Neural progenitor cell (in vitro differentiated cells): ENCODE measurements around the gene SIX5. TPM values are rescaled to one million over a fixed set of nuclear protein-coding genes. Genes with fewer than 3 reads are reported as not detected.
A peak's percentile ranks its signal among the peaks of the same experiment; 100 is the strongest.
"Not testable (repeated sequence)": the region's sequence is repeated elsewhere in the genome, so short reads cannot be mapped to it uniquely, and the experiment has no call there.

Experiments
- DNase-seq: peaks from one replicate; pipeline ENCODE4 v3.0.0-alpha.2; 2016; ENCODE audit warnings: low spot score
- H2AFZ ChIP-seq: fragments of 200-600 bp; sonication (generic); replicated peaks from 2 replicates; pipeline ENCODE4 v1.6.1; 2016; ENCODE audit warnings: antibody characterized with exemption
- H3F3A ChIP-seq: fragments of 200-600 bp; sonication (generic); 2 replicates; pipeline ENCODE4 v1.6.1; 2016; ENCODE audit warnings: antibody characterized with exemption, low read depth
- H3K27ac ChIP-seq: fragments of 200-600 bp; sonication (generic); 2 replicates; pipeline ENCODE4 v1.5.1; 2016; ENCODE audit warnings: mild to moderate bottlenecking
- H3K27me3 ChIP-seq: fragments of 200-600 bp; sonication (generic); 2 replicates; pipeline ENCODE4 v1.6.1; 2016; ENCODE audit warnings: mild to moderate bottlenecking, moderate library complexity
- H3K36me3 ChIP-seq: fragments of 200-600 bp; sonication (generic); 2 replicates; pipeline ENCODE4 v1.5.1; 2016
- H3K4me1 ChIP-seq: fragments of 200-600 bp; sonication (generic); 2 replicates; pipeline ENCODE4 v1.6.1; 2016; ENCODE audit warnings: mixed run types
- H3K4me2 ChIP-seq: fragments of 200-600 bp; sonication (generic); 2 replicates; pipeline ENCODE4 v1.6.1; 2016
- H3K4me3 ChIP-seq: fragments of 200-600 bp; sonication (generic); 2 replicates; pipeline ENCODE4 v1.5.1; 2016
- H3K79me2 ChIP-seq: fragments of 200-600 bp; sonication (generic); 2 replicates; pipeline ENCODE4 v1.6.1; 2016; ENCODE audit warnings: low read depth
- H3K9ac ChIP-seq: fragments of 200-600 bp; sonication (generic); 2 replicates; pipeline ENCODE4 v1.6.1; 2016
- H3K9me3 ChIP-seq: fragments of 200-600 bp; sonication (generic); 2 replicates; pipeline ENCODE4 v1.5.1; 2016; ENCODE audit warnings: low read depth
- H4K20me1 ChIP-seq: fragments of 200-600 bp; sonication (generic); 2 replicates; pipeline ENCODE4 v1.6.1; 2016; ENCODE audit warnings: low read depth
- H3K27ac Mint-ChIP-seq: 3 replicates; pipeline ENCODE4 v1.8.0; 2021; ENCODE audit warnings: mixed read lengths
- H3K27me3 Mint-ChIP-seq: 2 replicates; pipeline ENCODE4 v1.8.0; 2022; ENCODE audit warnings: low read depth, mild to moderate bottlenecking, inconsistent platforms, moderate library complexity, mixed read lengths; ENCODE audit not compliant: insufficient read depth
- H3K36me3 Mint-ChIP-seq: 3 replicates; pipeline ENCODE4 v1.8.0; 2021; ENCODE audit warnings: mixed read lengths
- H3K4me1 Mint-ChIP-seq: 3 replicates; pipeline ENCODE4 v1.8.0; 2021; ENCODE audit warnings: mixed read lengths
- H3K4me3 Mint-ChIP-seq: 3 replicates; pipeline ENCODE4 v1.8.0; 2021; ENCODE audit warnings: mild to moderate bottlenecking, moderate library complexity, mixed read lengths
- H3K9me3 Mint-ChIP-seq: 3 replicates; pipeline ENCODE4 v1.8.0; 2020; ENCODE audit warnings: mixed read lengths
- CTCF ChIP-seq: fragments of 200-600 bp; sonication (generic); IDR thresholded peaks from 2 replicates; pipeline ENCODE4 v1.5.1; 2017; ENCODE audit warnings: antibody characterized with exemption, mild to moderate bottlenecking
- EZH2 ChIP-seq: fragments of 200-600 bp; sonication (generic); IDR thresholded peaks from 2 replicates; pipeline ENCODE4 v1.6.1; 2017; ENCODE audit warnings: antibody characterized with exemption, mild to moderate bottlenecking, moderate library complexity
- EZH2phosphoT487 ChIP-seq: fragments of 200-600 bp; sonication (generic); IDR thresholded peaks from 2 replicates; pipeline ENCODE4 v1.6.1; 2017; ENCODE audit warnings: antibody characterized with exemption
- total RNA-seq: library from RNA; depleted of rRNA; stranded (reverse); fragments of >200 nt; gene quantifications from 2 replicates; pipeline ENCODE4 v1.2.3, GENCODE V29; 2015; ENCODE audit warnings: low replicate concordance

SIX5 gene
- total RNA-seq, 1 donor from 2014 or later = 8.1 TPM

DNA sequence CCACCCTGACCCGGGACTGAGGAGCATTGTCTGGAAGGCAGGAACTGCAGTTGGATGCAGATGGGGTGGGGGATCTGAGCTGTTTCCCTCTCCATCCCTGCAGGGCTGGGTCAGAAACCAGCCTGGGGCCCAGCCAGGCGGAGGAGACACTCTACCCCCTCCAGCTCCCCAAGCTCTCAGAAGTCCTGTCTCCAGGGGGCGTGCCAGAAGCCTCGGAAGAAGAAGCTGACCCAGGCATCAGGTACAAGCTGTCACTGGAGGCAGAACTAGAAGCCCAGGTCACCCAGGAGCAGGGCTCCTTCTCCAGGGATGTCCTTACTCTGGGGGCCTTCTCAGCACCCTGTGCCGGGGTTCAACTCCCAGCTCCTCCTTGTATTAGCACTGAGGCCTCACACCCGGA lies 15.5 kb downstream of the SIX5 start:
- Histone ChIP-seq H3K9me3 (no peaks in the 10 kb centered on the region), H3K27me3 (no peaks in the 10 kb centered on the region), H4K20me1 (no peaks in the 10 kb centered on the region), H3K9ac (no peak overlapping the region), H2AFZ (peak overlapping the region; percentile 86), H3K4me3 (no peak overlapping the region), H3K36me3 (no peaks in the 10 kb centered on the region), H3K79me2 (no peaks in the 10 kb centered on the region), H3K4me1 (no peaks in the 10 kb centered on the region), H3K4me2 (no peak overlapping the region), H3K27ac (no peak overlapping the region), H3F3A (no peaks in the 10 kb centered on the region)
- Mint-ChIP-seq H3K4me3 (no peak overlapping the region), H3K4me1 (peaks cover 5% of the 10 kb centered on the region), H3K9me3 (no peaks in the 10 kb centered on the region), H3K36me3 (no peaks in the 10 kb centered on the region), H3K27ac (no peak overlapping the region), H3K27me3 (peaks cover 9% of the 10 kb centered on the region)
- DNase-seq = peak; percentile 63
- TF ChIP-seq EZH2 (no peak), CTCF (peak; percentile 40), EZH2phosphoT487 (no peak)

DNA sequence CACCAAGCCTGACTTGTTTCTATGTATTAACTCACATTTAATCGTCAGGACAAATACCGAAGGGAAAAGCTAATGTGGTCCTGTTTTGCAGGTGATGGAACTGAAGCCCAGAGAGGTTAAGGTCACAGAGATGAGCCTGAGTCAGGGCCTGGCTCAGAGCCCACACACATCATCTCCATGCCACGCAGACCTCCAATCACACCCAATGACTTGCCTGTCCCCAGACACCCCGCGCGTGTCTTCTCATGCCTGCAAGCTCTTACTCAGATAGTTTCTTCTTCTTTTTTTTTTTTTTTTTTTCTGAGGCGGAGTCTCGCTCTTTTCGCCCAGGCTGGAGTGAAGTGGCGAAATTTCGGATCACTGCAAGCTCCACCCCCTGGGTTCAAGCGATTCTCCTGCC lies 16.4 kb downstream of the SIX5 start:
- Histone ChIP-seq H3K27ac (no peak overlapping the region), H3K4me3 (no peak overlapping the region), H3F3A (no peaks in the 10 kb centered on the region), H3K36me3 (no peaks in the 10 kb centered on the region), H3K79me2 (no peaks in the 10 kb centered on the region), H3K27me3 (no peaks in the 10 kb centered on the region), H2AFZ (no peak overlapping the region), H3K4me1 (no peaks in the 10 kb centered on the region), H4K20me1 (no peaks in the 10 kb centered on the region), H3K9ac (no peak overlapping the region), H3K4me2 (no peak overlapping the region), H3K9me3 (no peaks in the 10 kb centered on the region)
- Mint-ChIP-seq H3K27me3 (peaks cover 9% of the 10 kb centered on the region), H3K9me3 (no peaks in the 10 kb centered on the region), H3K36me3 (no peaks in the 10 kb centered on the region), H3K27ac (no peak overlapping the region), H3K4me3 (no peak overlapping the region), H3K4me1 (peaks cover 5% of the 10 kb centered on the region)
- TF ChIP-seq EZH2phosphoT487 (no peak), EZH2 (no peak), CTCF (no peak)
- no peak for DNase-seq

DNA sequence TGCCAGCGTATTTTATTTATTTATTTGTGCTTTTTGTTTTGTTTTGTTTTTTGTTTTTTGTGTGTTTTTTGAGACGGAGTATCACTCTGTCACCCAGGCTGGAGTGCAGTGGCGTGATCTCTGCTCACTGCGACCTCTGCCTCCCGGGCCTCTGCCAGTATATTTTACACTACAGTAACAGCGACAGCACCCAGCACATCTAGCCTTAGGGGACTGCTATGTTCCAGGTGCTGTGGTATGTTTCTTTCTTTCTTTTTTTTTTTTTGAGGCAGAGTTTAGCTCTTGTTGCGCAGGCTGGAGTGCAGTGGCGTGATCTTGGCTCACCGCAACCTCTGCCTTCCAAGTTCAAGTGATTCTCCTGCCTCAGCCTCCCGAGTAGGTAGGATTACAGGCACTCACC lies 17.6 kb downstream of the SIX5 start:
- H3K36me3 ChIP-seq, H2AFZ ChIP-seq, H3K4me2 ChIP-seq, H3K27ac Mint-ChIP-seq, H4K20me1 ChIP-seq, H3K4me1 Mint-ChIP-seq, H3K79me2 ChIP-seq, H3K36me3 Mint-ChIP-seq, H3K9me3 ChIP-seq, H3K9ac ChIP-seq, H3K9me3 Mint-ChIP-seq, DNase-seq, H3K27ac ChIP-seq, H3K27me3 Mint-ChIP-seq, H3F3A ChIP-seq, H3K27me3 ChIP-seq, H3K4me3 ChIP-seq, H3K4me1 ChIP-seq: not testable (repeated sequence)
- H3K4me3 Mint-ChIP-seq = peak overlapping the region; percentile 58

DNA sequence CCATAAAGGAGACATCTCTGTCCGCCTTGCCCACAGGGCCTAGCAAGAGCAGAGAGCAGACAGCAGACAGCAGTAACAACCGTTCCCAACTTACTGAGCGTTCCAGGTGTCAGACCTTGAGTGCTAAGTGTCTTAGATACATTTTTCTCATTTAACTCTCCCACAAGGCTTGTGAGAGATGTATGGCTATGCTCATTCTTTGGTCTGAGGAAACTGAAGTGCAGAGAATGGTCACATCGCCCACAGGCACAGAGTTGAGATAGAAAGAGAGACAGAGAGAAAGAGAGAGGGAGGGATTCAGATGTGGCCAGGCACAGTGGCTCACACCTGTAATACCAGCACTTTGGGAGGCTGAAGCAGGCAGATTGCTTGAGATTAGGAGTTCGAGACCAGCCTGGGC lies 21.5 kb downstream of the SIX5 start:
- H3K27ac Mint-ChIP-seq = peak overlapping the region; percentile 12
- H3F3A ChIP-seq = peaks cover 7% of the 10 kb centered on the region
- TF ChIP-seq EZH2 (no peak), CTCF (no peak), EZH2phosphoT487 (no peak)
- no peaks in the 10 kb centered on the region for H3K9me3 Mint-ChIP-seq
- H3K9ac ChIP-seq = no peak overlapping the region
- H3K4me3 ChIP-seq = no peak overlapping the region
- no peaks in the 10 kb centered on the region for H3K27me3 ChIP-seq
- H3K27me3 Mint-ChIP-seq = peaks cover 5% of the 10 kb centered on the region
- no peak for DNase-seq
- H3K9me3 ChIP-seq = no peaks in the 10 kb centered on the region
- H3K4me1 ChIP-seq = peaks cover 5% of the 10 kb centered on the region
- H3K4me2 ChIP-seq = no peak overlapping the region
- H3K36me3 ChIP-seq = no peaks in the 10 kb centered on the region
- H4K20me1 ChIP-seq = no peaks in the 10 kb centered on the region
- H3K36me3 Mint-ChIP-seq = no peaks in the 10 kb centered on the region
- H3K27ac ChIP-seq = no peak overlapping the region
- H3K4me3 Mint-ChIP-seq = no peak overlapping the region
- no peak overlapping the region for H2AFZ ChIP-seq
- H3K79me2 ChIP-seq = no peaks in the 10 kb centered on the region
- H3K4me1 Mint-ChIP-seq = peaks cover 2% of the 10 kb centered on the region
